ENCODE measurements around the gene KRT33B. TPM values are rescaled to one million over a fixed set of nuclear protein-coding genes. Genes with fewer than 3 reads are reported as not detected.

The KRT33B gene
- total RNA-seq, 1 donor from 2014 or later = not detected

- ATAC-seq (no peak), DNase-seq (no peak)
- Histone ChIP-seq H3K4me3 (no peak overlapping the region), H3K4me1 (no peaks in the 10 kb centered on the region), H3K9me3 (no peaks in the 10 kb centered on the region), H3K27me3 (ENCODE audit: low read depth) (no peaks in the 10 kb centered on the region), H3K27ac (no peak overlapping the region), H3K36me3 (no peaks in the 10 kb centered on the region)
- intact Hi-C loops (cut with DNase I) = no loop called here
- TF ChIP-seq CTCF (IDR thresholded peaks at IDR 0.05) = no peak
Observed at GRCh38 chr17:41393294-41393693, 23.7 kb upstream of the KRT33B start.

DNA sequence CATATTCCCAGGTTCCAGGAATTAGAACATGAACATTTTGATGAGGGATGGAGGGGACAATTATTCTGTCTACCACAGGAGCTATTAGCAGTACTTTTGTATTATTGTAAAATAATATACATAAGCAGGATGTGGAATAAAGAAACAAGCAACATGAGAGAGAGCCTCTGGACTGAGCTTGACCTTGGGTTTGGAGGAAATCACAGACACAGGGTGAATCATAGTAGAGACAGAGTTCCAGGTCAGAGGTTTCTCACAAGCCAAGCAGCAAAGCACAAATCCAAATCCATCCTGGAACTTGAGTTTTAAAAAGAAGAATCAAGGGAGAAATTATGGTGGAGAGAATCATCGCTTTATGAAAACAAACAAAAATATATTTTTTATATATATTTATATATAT, 22.7 kb upstream of the KRT33B start:
- ATAC-seq (no peak), DNase-seq (no peak)
- no peaks in the 10 kb centered on the region for H3K36me3 ChIP-seq
- no peak for TF ChIP-seq CTCF (IDR thresholded peaks at IDR 0.05)
- H3K4me1 ChIP-seq = no peaks in the 10 kb centered on the region
- no peaks in the 10 kb centered on the region for H3K27me3 ChIP-seq (ENCODE audit: low read depth)
- intact Hi-C loops (cut with DNase I) = no loop called here
- no peak overlapping the region for H3K4me3 ChIP-seq
- H3K9me3 ChIP-seq = no peaks in the 10 kb centered on the region
- no peak overlapping the region for H3K27ac ChIP-seq

DNA sequence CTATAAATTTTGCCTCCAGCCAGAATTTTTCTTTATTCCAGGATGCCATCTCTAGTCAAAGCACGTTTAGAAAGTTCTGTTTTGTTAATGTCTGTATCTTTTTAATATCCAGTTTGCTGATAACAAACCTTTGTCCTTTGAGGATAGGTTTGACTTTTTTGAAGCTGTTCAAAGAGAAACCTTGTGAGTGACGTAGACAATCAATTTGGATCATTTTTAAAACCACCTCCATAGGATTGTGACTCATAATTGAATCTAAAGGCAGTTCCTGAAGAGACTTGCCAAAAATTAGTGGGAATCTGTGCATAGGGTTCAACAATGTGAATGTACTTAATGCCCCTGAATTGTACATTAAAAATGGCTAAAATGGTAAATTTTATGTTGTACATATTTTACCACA, 21.9 kb upstream of the KRT33B start:
- DNase-seq = no peak
- no peaks in the 10 kb centered on the region for H3K36me3 ChIP-seq
- H3K27ac ChIP-seq = no peak overlapping the region
- no peak overlapping the region for H3K4me3 ChIP-seq
- H3K9me3 ChIP-seq = peaks cover 4% of the 10 kb centered on the region
- H3K27me3 ChIP-seq (ENCODE audit: low read depth) = no peaks in the 10 kb centered on the region
- ATAC-seq = no peak
- TF ChIP-seq CTCF (IDR thresholded peaks at IDR 0.05) = no peak
- intact Hi-C loops (cut with DNase I) = no loop called here
- H3K4me1 ChIP-seq = no peaks in the 10 kb centered on the region

GRCh38 chr17:41390411-41390938, 20.9 kb upstream of the KRT33B start:
- TF ChIP-seq CTCF (IDR thresholded peaks at IDR 0.05) = no peak
- DNase-seq (no peak), ATAC-seq (no peak)
- intact Hi-C loops (cut with DNase I) = no loop called here
- H3K27me3 ChIP-seq (ENCODE audit: low read depth) = no peaks in the 10 kb centered on the region
- no peaks in the 10 kb centered on the region for H3K4me1 ChIP-seq
- no peaks in the 10 kb centered on the region for H3K36me3 ChIP-seq
- no peak overlapping the region for H3K27ac ChIP-seq
- H3K9me3 ChIP-seq = peaks cover 7% of the 10 kb centered on the region
- H3K4me3 ChIP-seq = no peak overlapping the region

GRCh38 chr17:41387670-41388069, 18.1 kb upstream of the KRT33B start:
- no peak for DNase-seq
- Histone ChIP-seq H3K36me3 (no peaks in the 10 kb centered on the region), H3K4me3 (no peak overlapping the region), H3K9me3 (peaks cover 7% of the 10 kb centered on the region), H3K27me3 (ENCODE audit: low read depth) (no peaks in the 10 kb centered on the region), H3K4me1 (no peaks in the 10 kb centered on the region), H3K27ac (no peak overlapping the region)
- no peak for TF ChIP-seq CTCF (IDR thresholded peaks at IDR 0.05)
- no peak for ATAC-seq
- intact Hi-C loops (cut with DNase I) = no loop called here

DNA sequence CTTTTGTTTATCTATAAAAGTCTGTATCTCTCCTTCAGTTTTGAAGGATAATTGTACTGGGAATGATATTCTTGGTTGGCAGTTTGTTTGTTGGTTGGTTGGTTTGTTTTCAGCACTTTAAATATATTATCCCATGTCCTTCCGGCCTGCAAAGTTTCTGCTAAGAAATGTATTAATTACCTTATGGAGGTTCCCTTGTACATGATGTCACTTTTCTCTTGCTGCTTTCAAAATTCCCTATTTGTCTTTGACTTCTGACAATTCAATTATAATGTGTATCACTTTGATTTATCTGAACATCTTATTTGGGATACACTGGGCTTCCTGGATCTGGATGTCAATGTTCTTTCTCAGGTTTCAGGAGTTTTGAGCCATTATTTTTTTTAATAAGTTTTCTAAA, 16.6 kb upstream of the KRT33B start:
- Histone ChIP-seq H3K4me3 (no peak overlapping the region), H3K27ac (no peak overlapping the region), H3K4me1 (no peaks in the 10 kb centered on the region), H3K27me3 (ENCODE audit: low read depth) (peaks cover 6% of the 10 kb centered on the region), H3K36me3 (no peaks in the 10 kb centered on the region), H3K9me3 (peaks cover 7% of the 10 kb centered on the region)
- ATAC-seq = no peak
- no peak for TF ChIP-seq CTCF (IDR thresholded peaks at IDR 0.05)
- intact Hi-C loops (cut with DNase I) = no loop called here
- DNase-seq = no peak
